Measurements from ENCODE around the gene TTC28.
A peak's percentile ranks its signal among the peaks of the same experiment; 100 is the strongest.
"Not testable (repeated sequence)": the region's sequence is repeated elsewhere in the genome, so short reads cannot be mapped to it uniquely, and the experiment has no call there.

The TTC28 gene

DNA sequence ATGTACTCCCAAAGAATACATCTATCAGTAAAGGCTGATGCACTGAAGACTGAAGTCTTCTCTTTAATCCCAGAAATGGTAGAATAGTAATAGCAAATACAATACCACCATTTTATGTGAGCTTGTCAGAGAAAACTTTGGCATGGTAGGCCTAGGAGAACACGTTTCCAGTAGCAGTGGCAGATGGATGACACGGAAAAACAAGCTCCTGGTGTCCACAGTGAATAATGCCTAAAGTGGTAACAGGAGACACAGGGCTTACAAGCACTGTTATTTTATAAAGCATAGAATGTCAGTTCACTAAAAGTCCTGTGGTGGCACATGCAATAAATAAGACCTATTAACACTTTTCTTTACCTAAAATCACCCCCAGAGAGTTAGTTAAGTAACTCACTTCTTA, 277.6 kb downstream of the TTC28 start:
- no peak for DNase-seq

DNA sequence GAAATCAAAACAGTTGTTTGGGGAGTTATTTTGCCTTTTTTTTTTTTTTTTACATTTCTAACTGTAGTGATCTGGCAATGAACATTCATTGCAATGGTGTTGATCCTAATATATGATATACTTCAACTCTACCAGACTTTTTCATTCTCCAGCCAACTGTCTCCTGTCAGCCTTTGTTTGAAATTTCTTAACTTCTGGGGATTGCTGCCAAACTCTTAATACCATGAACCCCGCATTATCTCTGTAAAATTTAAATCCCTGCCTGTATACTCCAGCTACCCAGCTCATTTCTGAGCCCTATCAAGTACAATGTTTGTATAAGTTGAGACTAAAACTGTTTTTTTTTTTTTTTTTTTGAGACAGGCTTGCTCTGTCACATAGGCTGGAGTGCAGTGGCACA, 280.7 kb downstream of the TTC28 start:
- no peak for DNase-seq

DNA sequence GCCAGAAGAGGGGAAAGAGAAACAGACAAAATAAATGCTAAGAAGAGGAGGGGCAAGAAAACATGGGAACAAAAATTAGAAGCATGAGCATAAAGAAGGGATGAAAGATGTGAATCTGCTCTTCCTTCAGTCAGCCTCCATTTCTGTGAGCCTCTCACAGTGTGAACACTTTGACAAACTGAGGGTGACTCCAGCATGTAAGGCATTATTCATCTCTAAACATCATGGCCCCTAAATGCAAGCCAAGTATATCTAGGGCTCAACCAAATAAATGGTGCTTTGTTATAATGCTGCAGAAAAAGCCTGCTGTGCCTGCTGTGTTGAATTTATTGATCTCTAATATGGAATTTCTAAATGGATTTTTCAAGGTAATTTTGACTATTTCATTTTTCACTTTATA, 281.3 kb downstream of the TTC28 start:
- DNase-seq: no peak

DNA sequence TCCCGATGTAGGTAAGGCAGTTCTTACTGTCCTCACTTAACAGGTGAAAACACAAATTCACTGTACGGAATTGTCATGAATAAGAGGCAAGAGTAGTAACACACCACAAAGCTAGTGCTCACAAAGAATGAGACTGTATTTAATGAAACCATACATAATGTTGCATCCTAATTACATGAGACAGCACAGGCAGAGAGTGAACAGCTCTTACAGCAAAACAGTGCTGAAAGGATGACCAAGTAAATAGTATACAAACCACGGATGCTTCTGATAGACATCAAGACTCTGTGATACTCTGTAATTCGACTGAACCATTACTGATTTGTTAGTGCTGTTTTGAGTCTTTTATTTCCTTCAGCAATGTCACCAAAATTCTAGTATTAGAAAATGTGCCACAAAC, 282.3 kb downstream of the TTC28 start:
- DNase-seq: no peak

DNA sequence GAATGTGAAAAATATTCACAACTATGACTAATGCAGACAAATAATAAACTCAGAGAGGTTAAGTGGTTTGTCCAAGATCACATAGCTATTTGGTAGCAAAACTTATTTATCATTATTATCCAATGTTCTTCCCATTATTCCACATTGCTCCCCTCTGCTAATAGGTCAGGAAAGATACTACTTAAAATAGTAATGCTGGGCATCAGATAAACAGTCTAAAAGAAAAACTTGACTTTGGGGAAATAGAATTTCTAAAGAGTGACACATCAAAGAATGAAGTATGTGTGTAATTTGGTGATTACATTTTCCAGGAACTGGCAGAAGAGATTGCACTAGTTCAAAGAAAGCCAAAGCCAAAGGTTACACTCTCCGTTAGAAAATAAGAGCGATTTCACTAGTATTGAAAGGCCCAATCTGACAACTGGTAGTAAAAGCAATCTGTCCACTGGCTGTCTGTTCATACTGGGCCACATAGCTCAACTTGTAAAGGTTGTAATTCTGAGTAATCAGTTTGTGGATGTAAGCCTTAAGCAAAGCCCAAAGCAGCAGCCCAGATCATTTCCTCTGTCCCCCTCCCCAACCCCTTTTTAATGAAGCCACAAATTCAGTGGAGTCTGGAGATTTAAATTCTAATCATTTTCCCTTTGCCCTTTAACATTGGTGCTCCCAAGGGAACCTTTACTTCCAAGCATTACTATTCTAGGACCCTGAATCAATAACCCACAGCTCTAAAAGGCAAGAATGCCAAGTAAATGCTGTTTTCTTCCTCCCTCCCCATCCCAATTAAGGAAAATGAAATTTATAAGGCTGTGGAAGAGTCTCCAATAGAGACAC, 283.5 kb downstream of the TTC28 start:
- peak; percentile 46 to 80 for DNase-seq

DNA sequence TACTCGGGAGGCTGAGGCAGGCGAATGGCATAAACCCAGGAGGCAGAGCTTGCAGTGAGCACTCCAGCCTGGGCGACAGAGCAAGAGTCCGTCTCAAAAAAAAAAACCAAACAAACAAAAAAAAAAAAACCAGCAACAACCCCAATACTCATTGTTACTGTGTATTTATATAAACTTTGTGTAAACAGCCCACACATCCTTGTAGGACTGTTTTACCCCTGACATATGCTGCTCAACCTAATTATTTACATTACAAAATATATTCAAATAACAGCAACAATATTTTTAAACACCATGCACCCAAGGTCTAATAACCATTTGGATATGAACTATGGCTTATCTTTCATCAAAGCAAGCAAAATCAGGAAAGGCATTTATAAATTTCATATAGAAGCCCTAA, 284.1 kb downstream of the TTC28 start:
- no peak for DNase-seq

DNA sequence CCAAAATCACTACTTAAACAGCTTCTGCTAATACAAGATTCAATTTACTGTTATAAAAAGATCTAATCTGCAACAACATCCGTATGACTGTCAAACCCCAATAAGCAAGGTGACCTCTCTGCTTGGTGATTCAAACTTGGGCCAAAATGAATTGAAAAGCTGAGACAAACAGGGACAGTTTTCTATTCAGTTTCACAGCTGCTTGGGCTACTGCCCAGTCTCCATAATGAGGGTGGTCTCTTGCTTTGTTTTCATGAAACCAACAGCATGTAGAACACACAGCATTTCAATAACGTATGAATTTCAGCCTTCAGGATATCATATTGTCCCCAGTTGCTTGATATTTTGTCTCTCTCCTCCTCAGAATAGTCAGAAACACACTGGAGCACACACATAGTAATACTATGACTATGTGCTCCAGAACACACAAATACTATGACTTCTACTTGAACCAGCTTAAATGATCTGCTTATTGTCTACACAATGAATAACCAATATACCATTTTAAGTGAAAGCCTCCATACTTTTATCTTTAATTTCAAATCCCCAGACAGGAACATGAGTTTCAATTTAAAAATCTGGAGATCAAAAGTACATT, 285.0 kb downstream of the TTC28 start:
- no peak for DNase-seq

DNA sequence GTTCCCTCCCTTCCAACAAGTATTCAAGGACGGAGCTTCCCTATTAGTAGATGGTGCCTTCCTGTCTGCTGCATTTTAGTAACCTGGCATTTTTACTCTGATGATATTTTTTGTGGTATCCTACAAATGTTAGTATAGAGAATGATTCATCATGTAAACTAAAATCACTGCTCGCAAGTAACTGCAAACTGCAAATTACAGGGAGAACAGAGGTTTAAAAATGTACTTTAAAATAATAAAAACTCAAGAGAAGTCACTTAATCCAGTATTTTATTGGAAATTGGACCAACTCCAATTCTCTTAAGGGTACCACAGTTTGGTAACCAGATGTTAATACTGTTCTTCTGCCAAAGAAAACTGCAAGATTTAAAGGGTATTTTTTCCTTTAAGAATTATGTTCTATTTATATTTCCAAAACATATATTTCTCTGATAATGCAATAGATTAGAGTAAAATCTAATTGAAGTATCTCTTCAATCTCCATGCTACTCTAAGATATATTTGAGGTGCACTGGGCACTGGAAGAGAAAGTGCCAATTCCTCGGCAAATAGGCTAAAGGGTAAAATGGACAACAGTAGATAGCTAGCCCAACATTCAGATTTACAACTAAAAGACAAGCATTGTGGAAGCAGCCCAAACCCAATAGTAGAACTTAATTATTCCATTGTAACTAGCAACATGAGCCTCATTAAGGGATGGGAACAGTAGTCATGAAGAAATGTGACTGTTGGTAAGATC, 298.0 kb downstream of the TTC28 start:
- no peak for DNase-seq

DNA sequence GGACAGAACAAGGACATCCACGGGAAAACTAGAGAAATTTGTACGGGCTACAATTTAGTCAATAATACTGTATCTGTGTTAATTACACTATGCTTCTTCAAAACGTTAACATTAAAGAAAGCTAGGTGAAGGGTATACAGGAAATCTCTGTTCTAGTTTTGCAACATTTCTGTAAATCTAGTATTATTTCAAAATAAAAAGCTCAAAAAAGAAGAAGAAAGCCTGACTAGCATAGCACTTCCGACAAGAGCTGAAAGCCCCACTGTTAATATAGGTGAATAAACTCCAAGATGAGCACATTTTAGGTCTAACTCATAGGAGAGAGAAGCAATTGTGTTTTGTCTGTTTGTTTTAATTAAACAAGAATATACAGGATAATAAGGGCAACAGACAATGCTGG, 299.7 kb downstream of the TTC28 start:
- DNase-seq: peak in 1 of 2 donors; percentile 54

DNA sequence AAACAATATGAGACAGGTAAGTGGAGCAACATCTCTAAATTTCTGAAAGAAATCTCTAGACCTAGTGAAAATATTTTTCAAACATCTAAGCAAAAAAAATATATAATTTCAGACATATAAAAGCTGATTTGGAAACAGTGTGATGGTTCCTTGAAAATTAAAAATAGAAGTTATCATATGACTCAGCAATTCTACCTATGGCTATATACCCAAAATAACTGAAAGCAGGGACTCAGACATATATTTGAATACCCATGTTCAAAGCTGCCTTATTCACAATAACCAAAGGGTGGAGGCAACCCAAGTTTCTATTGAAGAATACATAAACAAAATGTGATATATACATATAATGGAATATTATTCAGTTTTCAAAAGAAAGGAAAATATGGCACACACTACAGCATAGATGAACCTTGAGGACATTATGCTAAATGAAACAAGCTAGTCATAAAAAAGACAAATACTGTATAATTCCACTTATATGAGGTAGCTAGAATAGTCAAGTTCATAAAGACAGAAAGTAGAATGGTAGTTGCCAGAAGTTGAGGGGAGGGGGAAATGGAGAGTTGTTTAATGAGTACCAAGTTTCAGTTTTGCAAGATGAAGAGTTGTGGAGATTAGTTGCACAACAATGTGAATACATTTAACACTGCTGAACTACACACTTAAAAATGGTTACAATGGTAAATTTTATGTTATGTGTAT, 300.4 kb downstream of the TTC28 start:
- peak in 1 of 2 donors; percentile 43 for DNase-seq

DNA sequence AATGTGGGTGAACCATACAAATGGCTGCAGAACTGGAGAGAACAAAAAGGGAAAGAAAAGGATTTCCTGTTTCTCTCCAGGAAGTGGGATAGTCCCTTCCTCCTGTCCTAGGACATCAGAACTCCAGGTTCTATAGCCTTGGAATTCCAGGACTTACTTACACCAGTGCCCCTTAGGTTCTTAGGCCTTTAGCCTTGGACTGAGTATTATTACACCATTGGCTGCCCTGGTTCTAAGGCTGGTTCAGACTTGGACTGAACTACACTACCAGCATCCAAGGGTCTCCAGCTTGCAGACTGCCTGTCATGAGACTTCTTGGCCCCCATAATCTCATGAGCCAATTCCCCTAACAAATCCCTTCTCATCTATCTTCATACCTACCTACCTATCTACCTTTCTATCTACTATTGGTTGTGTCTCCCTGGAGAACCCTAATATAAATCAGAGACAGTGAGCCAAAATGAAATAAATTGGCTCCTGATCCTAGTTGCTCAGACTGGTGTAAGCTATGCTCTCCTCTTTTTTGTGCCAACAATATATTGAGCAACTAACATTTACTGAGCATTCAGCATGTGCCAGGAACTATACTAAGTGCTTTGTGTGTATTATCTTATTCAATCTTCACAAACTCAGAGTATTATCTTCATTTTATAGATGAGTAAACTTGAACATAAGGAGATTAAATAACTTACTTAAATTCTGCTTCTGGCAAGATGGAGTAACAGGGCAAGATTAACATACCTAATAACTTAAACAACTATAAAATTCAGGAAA, 303.7 kb downstream of the TTC28 start:
- no peak for DNase-seq

DNA sequence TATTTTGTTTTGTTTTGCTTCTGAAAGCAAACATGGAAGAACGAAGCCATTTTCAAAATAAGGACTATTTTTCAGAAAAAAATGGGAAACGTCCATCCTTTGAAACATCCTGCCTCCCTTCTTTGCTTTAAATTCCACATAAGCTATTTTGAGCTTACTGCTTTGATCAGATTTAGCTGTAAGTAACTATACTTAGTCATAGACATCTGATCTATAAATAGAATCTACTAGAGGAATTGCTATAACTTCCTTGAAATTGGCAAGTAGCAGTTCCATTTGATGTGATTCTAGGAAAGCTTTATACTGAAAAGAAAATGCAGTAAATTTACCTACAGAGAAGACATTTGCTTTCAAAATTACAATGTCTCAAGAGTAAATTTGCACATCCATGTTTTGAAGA, 305.8 kb downstream of the TTC28 start:
- peak; percentile 19 to 77 for DNase-seq

DNA sequence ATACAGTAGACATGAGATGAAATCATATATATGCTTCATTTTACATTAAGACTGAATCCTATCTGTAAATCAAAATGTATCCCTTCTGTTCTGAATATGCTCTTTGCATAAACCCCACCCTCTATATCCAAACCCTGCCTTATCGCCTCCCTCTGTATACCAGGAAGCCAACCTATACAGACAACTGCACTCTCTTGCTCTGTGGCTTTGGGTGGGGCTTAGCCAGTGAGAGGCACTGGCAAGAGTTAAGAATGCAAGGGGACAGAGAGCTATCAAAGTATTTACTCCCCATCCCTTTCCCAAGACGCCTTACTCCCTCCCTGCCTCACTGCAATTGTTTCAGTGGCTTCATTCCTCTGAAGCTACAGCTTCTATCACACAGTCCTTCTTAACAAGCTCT, 309.8 kb downstream of the TTC28 start:
- no peak for DNase-seq

DNA sequence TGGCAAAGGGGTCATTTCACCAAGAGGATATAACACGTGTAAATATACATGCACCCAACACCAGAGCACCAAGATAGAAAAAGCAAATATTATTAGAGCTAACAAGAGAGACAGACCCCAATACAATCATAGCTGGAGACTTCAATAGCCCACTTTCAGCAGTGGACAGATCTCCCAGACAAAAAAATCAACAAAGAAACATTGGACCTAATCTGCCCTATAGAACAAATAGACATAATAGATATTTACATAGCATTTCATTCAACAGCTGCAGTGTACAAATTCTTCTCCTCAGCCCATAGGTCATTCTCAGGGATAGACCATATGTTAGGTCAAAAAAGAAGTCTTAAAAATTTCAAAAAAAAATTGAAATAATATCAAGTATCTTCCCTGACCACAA, 312.8 kb downstream of the TTC28 start:
- no peak for DNase-seq

DNA sequence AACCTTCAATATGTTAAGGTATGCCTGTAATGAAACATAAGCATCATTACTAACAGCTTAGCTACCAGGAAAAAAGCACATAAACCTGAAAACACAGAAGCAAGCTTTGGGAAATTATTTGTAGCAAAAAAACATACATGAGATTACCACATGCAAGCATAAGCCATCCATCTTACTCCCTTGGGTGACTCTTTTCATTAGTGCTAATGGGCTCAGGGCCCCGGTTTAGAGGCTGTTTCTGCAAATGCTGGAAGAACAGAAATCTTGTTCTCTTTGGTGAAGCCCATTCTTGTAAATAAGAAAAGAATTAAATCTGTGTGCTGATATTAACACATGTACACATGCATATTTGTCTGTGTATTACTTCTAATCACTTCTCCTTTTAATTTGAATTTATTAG, 314.3 kb downstream of the TTC28 start:
- DNase-seq: no peak

DNA sequence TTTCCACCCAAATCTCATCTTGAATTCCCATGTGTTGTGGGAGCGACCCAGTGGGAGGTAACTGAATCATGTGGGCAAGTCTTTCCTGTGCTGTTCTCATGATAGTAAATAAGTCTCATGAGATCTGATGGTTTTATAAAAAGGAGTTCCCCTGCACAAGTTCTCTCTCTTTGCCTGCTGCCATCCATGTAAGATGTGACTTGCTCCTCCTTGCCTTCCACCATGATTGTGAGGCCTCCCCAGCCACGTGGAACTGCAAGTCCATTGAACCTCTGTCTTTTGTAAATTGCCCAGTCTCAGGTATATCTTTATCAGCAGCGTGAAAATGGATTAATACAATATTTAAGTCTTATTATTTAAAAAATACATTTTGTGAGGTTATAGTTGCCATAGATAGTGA, 315.5 kb downstream of the TTC28 start:
- not testable (repeated sequence) for DNase-seq

DNA sequence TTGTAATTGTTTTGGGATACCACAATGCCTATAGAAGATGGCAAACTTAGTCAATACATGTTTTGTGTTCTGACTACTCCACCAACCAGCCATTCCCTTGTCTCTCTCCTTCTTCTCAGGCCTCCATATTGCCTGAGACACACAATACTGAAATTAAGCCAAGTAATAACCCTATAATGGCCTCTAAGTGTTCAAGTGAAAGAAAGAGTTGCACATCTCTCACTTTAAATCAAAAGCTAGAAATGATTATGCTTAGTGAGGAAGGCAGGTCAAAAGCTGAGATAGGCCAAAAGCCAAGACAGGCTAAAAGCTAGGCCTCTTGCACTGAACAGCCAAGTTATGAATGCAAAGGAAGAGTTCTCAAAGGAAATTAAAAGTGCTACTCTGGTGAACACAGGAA, 318.7 kb downstream of the TTC28 start:
- no peak for DNase-seq

DNA sequence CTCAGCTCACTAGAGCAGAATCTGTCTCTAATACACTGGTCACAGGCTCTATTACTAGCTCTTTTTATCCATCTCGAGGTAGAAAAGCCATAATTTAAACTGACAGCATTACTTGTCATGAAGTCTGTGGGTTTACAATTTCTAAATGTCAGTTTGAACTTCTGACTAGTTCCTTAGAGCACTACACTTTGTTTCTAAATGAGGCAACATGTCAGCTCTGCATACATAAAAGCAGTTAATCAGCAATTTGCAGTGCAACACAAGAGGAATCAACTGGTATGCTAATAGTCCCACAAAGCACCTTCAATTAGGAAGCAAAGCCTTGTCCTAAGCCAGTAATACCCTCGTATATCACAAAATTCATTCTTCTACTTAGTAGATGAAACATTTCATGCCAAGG, 321.3 kb downstream of the TTC28 start:
- peak; percentile 51 to 58 for DNase-seq

DNA sequence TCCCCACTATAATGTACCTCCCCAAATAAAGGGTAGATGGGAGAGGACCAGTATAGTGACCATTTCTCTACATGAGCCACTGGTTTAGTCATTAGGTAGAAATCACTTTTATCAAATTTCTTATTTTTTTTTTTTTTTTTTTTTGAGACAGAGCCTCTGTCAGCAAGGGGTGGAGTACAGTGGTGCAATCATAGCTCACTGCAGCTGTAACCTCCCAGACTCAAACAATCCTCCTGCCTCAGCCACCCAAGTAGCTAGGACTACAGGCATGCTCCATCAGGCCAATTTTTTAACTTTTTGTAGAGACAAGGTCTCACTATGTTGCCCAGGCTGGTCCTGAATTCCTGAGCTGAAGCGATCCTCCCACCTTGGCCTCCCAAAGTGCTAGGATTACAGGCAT, 322.4 kb downstream of the TTC28 start:
- no peak for DNase-seq

DNA sequence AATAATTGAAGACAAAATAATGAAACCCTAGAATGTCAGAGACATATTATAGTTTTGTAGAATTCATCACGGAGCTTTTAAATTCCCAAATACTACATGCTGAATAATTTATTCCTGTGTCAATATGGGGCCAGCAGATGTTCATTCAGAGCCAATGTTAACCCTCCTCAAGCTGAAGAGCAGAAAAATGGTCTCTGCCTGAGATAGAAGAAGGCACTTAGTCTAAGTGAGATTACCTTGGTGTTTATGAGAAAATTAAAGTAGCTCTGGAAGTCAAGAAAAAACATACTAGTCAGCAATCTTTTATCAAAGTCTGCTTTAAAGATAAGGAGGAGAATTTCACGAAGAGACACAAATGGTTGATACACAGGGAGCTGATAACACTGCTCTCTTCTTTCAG, 328.2 kb downstream of the TTC28 start:
- DNase-seq: no peak

DNA sequence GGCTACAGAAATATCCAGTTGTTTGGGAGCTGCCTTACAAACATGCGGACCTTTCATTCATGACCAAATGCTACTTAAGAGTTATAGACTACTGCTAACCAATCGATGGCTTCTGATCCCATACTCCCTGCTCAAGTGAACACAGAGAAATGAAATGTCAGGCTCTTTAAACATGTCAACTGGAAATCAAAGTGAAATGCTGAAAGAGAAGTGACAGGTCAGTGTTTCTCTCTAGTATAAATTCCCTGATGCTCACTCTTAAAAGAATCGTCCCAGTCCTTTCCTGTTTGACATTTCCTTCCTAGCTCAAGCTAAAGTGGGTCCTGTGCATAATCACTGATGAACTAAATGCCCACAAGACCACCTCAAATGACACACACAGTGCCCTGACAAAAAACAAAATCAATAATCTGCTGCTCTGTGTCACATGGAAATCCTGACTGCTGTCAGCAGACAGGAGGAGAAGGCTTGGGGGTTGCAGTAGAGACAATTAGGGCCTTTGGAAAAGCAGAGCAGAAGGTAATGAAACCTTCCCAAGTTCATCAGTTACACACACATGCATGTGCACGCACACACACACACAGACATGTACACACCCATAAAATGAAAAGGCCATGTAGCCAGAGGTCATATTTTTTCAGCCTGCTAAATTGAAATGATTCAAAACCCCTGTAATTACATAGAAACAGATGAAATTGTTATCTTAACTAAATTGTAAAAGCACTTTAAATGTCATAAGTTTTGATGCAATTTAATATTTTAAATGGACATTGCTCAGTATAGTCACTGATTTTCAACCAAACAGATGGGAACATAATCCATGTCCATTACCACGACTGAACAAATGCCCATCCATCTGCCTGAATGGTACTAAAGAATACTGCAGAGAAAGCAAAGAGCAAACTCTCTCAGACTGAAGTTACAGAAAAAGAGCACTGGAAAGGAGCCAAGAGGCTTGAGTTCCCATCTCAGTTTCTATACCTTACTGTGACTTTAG, 330.7 kb downstream of the TTC28 start:
- no peak for DNase-seq
